Thyroid gland (tissue), 4 donors: ENCODE results near the gene OCA2.

Experiments used
- POLR2A ChIP-seq, 2 donors: fragments of 450-650 bp; IDR thresholded peaks; one replicate each; pipeline ENCODE4 v1.6.1; 2017; ENCODE audit warnings: antibody characterized with exemption in 2 of 2, mild to moderate bottlenecking in 2 of 2, moderate library complexity in 1 of 2
- TF ChIP-seq, protein P1 (sequence below), 6 experiments: fragments of 200-600 bp in 3 of 6; fragments of 450-650 bp in 3 of 6; sonication (generic) in 3 of 6; IDR thresholded peaks; one replicate each; pipeline ENCODE4 v1.5.1; 2016 to 2019; ENCODE audit warnings: antibody characterized with exemption in 6 of 6, mild to moderate bottlenecking in 2 of 6, inconsistent platforms in 1 of 6, moderate library complexity in 1 of 6

DNA sequence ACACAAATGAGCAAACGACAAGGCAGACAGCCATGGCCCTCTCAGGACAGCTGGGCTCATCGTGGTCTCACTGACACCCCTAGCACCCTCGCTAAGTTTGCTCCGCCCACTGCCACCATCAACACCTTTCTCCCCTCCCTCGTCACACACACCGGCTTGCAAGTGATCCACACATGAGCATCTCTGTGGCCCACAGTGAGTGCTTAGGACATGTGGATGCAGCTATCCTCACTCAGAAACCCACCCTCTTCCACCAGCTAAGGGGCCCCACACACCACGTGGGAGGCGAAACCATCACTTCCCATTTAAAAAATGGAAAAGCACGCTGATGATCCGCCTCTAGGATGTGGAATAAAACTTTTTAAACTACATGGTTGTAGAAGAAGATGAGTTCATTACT is 105.6 kb downstream of the OCA2 start:
- TF ChIP-seq, protein P1, sequence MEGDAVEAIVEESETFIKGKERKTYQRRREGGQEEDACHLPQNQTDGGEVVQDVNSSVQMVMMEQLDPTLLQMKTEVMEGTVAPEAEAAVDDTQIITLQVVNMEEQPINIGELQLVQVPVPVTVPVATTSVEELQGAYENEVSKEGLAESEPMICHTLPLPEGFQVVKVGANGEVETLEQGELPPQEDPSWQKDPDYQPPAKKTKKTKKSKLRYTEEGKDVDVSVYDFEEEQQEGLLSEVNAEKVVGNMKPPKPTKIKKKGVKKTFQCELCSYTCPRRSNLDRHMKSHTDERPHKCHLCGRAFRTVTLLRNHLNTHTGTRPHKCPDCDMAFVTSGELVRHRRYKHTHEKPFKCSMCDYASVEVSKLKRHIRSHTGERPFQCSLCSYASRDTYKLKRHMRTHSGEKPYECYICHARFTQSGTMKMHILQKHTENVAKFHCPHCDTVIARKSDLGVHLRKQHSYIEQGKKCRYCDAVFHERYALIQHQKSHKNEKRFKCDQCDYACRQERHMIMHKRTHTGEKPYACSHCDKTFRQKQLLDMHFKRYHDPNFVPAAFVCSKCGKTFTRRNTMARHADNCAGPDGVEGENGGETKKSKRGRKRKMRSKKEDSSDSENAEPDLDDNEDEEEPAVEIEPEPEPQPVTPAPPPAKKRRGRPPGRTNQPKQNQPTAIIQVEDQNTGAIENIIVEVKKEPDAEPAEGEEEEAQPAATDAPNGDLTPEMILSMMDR (IDR thresholded peaks at IDR 0.05): no peak
- TF ChIP-seq POLR2A (IDR thresholded peaks at IDR 0.05): no peak
